Measurements from ENCODE around the gene LANCL1.

Gene LANCL1, protein sequence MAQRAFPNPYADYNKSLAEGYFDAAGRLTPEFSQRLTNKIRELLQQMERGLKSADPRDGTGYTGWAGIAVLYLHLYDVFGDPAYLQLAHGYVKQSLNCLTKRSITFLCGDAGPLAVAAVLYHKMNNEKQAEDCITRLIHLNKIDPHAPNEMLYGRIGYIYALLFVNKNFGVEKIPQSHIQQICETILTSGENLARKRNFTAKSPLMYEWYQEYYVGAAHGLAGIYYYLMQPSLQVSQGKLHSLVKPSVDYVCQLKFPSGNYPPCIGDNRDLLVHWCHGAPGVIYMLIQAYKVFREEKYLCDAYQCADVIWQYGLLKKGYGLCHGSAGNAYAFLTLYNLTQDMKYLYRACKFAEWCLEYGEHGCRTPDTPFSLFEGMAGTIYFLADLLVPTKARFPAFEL

DNA sequence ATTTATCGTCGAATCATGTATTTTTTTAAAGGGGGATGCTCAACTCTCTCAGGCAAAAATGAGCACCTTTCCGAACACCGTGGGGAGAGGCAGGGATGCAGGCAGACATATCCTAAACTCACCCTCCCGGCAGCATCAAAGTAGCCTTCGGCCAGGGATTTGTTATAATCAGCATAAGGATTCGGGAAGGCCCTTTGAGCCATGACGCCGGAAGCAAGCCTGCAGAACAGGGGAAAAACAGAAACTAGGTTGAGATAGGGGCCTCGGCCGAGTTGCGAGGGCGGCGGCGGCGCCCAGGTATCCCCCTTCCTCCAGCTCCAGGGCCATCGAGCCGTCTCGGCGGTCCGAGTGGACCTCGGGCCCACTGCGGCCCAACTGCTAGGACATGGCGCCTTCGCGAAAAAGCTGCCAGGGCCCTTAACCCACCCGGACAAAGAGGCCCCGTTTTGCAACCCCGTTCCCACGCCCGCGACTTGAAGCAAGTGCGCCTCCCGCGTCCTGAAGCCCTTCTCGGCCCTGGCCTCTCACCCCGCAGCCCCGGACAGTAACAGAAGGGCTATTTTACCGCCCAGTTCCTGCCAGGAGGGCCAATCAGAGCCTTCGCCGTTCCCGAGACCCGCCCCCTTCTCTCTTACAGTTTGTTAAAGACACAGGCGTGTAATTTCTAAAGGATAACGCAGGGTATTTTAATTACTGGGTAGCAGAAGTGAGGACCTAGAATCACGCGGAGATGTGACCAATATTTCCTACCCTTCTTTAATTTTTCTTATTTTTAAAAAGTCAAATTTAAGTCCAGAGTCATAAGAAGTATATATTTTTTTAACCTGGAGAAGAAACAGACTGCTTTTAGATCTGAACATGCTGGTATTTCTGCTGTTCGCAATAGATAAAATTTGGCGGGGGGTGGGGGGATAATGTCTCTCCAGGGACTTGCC, at the start of gene LANCL1:
LANCL1 (minus strand) TSS at position 566 of the 935 bp plus-strand sequence; CDS start at position 203, 363 bp downstream.
- Histone ChIP-seq H4K20me1 (no peaks in the 10 kb centered on the region), H3K9ac (peak within 1 kb of the TSS; percentile 93), H3K36me3 (peaks cover 26% of the 10 kb centered on the region), H3K4me1 (peaks cover 29% of the 10 kb centered on the region), H3K27me3 (no peaks in the 10 kb centered on the region), H3K4me2 (peak within 1 kb of the TSS; percentile 78), H3K4me3 (peak within 1 kb of the TSS; percentile 85), H3K27ac (peak within 1 kb of the TSS; percentile 92), H3K9me3 (no peaks in the 10 kb centered on the region)
- TF ChIP-seq Cebpa-rat (IDR thresholded peaks at IDR 0.05), result no peak

DNA sequence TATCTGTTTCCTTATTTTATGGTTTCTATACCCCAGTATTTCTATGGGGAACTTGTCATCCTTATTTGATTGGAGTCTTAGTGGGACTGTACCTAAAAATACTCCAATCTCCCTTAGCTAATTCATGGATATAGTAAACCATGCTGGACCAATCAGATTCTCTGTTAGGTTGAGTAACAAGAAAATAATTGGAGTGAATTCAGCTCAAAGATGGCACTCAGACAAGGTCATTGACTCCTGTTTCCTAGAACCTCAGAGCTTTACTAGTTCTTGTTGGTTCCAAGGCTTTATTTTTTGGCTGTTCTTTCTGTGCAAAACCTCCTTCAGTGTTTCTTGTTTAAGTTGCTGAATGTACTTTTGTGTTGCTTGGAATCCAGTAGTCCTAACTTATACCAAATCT, 48.0 kb upstream of the LANCL1 start:
- TF ChIP-seq Cebpa-rat (IDR thresholded peaks at IDR 0.05), result no peak
- no peaks in the 10 kb centered on the region for H3K27me3 ChIP-seq
- no peaks in the 10 kb centered on the region for H3K9me3 ChIP-seq
- no peak overlapping the region for H3K4me2 ChIP-seq
- no peak overlapping the region for H3K4me3 ChIP-seq
- H4K20me1 ChIP-seq, result no peaks in the 10 kb centered on the region
- no peaks in the 10 kb centered on the region for H3K36me3 ChIP-seq
- H3K9ac ChIP-seq, result no peak overlapping the region
- no peak overlapping the region for H3K27ac ChIP-seq
- H3K4me1 ChIP-seq, result no peaks in the 10 kb centered on the region

DNA sequence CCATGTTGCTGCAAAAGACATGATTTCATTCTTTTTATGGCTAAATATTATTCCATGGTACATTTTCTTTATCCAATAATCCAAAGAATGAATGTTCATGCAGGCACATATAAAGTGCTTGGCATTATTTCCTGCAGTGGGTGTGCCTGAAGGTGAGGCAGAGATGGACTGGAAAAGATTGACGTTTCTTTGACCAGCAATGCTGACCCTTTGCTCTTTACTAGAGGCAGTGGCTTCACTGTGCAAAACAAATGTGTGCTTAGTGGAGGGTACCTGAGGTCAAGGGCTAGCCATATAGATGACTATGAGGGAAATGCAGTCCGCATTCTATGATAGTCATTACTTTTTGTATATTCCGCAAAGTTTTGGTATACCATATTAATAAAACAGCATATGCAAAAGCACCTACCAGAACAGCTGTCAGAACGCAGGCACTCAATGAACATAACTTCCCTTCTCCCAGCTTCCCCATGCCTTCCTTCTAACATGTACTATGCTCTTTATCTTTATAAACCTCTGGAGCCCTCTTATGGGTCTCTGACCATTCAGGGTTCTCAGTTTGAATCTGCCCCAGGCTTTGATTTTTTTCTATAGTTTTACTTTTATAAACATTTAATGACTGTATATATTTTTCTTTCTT, 47.2 kb upstream of the LANCL1 start:
- no peak for TF ChIP-seq Cebpa-rat (IDR thresholded peaks at IDR 0.05)
- Histone ChIP-seq H3K9ac (no peak overlapping the region), H3K27me3 (no peaks in the 10 kb centered on the region), H3K4me1 (no peaks in the 10 kb centered on the region), H4K20me1 (no peaks in the 10 kb centered on the region), H3K4me2 (no peak overlapping the region), H3K4me3 (no peak overlapping the region), H3K27ac (no peak overlapping the region), H3K9me3 (no peaks in the 10 kb centered on the region), H3K36me3 (no peaks in the 10 kb centered on the region)

DNA sequence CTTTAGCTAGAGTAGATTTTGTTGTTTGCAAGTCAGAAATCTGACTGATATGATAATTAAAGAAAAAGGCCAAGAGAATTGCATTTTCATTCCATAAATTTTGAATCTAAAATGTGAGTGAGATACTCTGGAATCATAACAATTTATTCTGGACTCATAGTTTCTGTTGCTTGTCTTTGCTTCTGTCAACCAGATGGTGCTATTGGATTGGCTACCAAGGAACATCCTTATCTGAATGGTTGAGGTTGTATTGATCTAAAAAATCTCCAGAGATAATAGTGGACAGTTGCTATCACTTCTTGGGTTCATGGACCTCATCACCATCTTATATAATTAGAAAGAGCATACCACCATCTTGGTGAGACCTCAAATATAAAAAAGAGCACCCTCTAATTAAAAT, 45.8 kb upstream of the LANCL1 start:
- no peaks in the 10 kb centered on the region for H3K4me1 ChIP-seq
- no peaks in the 10 kb centered on the region for H4K20me1 ChIP-seq
- H3K27ac ChIP-seq, result no peak overlapping the region
- TF ChIP-seq Cebpa-rat (IDR thresholded peaks at IDR 0.05), result no peak
- no peaks in the 10 kb centered on the region for H3K27me3 ChIP-seq
- no peaks in the 10 kb centered on the region for H3K9me3 ChIP-seq
- no peaks in the 10 kb centered on the region for H3K36me3 ChIP-seq
- no peak overlapping the region for H3K4me2 ChIP-seq
- H3K4me3 ChIP-seq, result no peak overlapping the region
- H3K9ac ChIP-seq, result no peak overlapping the region

DNA sequence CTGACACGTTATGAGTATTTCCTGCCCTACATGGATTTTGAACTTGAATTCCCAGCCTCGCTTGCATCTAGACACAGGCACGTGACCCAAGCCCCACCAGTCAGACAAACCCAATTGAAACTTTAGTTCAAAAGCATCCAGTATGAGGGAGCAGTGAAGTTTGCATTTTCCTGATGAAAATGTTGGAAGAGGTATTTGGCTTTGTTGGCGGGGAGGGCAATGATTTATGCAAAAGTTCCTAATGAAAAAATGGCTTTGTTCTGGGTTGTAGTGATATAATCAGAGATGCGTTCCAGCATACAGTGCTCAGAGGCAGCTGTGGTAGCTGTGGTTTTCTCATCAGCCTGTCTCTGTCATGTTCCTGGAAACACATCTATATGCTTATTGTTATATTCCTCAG, 43.0 kb upstream of the LANCL1 start:
- H3K4me3 ChIP-seq, result no peak overlapping the region

DNA sequence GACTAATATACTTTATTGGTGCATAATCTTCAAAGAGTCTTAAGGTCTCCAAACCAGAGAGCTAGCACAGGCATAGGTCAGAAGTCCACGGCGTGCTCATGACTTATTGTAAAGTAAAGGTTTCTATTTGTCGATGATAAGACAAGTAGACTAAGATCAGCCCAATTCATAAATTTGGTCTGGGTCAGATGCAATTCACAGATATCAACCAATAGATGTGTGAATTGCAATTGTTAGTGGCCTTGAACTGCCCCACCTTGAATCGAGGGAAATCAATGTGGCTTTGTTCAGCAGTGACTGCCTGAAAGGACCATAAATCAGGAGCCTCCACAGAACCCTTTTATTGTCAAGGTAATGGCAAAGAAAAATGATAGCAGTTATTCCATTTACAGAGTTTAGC, 40.7 kb upstream of the LANCL1 start:
- no peaks in the 10 kb centered on the region for H3K27me3 ChIP-seq
- H3K4me3 ChIP-seq, result no peak overlapping the region
- H3K4me1 ChIP-seq, result no peaks in the 10 kb centered on the region
- H4K20me1 ChIP-seq, result no peaks in the 10 kb centered on the region
- no peak overlapping the region for H3K27ac ChIP-seq
- H3K9me3 ChIP-seq, result 0 out of 2 replicates have a peak, but pooled peaks cover 3% of the 10 kb centered on the region
- no peak overlapping the region for H3K4me2 ChIP-seq
- no peak for TF ChIP-seq Cebpa-rat (IDR thresholded peaks at IDR 0.05)
- H3K9ac ChIP-seq, result no peak overlapping the region
- no peaks in the 10 kb centered on the region for H3K36me3 ChIP-seq

More for the DNA sequence above, 43.0 kb upstream of the LANCL1 start:
- TF ChIP-seq Cebpa-rat (IDR thresholded peaks at IDR 0.05), result no peak
- Histone ChIP-seq H3K27me3 (no peaks in the 10 kb centered on the region), H3K9ac (no peak overlapping the region), H3K36me3 (no peaks in the 10 kb centered on the region), H3K27ac (no peak overlapping the region), H3K9me3 (no peaks in the 10 kb centered on the region), H3K4me2 (no peak overlapping the region), H3K4me1 (no peaks in the 10 kb centered on the region), H4K20me1 (no peaks in the 10 kb centered on the region)

DNA sequence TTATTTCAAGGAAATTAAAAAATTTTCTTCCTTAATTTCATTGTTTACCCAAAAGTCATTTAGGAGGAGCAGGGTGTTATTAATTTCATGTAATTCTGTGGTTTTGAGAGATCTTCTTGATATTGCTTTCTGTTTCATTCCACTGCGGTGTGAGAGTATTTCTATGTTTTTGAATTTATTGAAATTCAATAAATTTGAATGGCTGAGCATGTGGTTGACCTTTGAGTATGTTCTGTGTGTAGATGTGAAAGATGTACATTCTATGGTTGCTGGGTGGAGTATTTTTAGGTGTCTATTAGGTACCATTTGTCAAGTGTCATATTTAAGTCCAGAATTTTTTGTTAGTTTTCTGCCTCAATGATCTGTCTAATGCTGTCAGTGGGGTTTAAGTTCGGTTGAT, 39.4 kb upstream of the LANCL1 start:
- no peak overlapping the region for H3K9ac ChIP-seq
- no peak overlapping the region for H3K4me3 ChIP-seq
- no peaks in the 10 kb centered on the region for H4K20me1 ChIP-seq
- H3K27ac ChIP-seq, result no peak overlapping the region
- no peak for TF ChIP-seq Cebpa-rat (IDR thresholded peaks at IDR 0.05)
- 0 out of 2 replicates have a peak, but pooled peaks cover 3% of the 10 kb centered on the region for H3K9me3 ChIP-seq
- H3K36me3 ChIP-seq, result no peaks in the 10 kb centered on the region
- H3K27me3 ChIP-seq, result no peaks in the 10 kb centered on the region
- H3K4me2 ChIP-seq, result no peak overlapping the region
- H3K4me1 ChIP-seq, result no peaks in the 10 kb centered on the region

DNA sequence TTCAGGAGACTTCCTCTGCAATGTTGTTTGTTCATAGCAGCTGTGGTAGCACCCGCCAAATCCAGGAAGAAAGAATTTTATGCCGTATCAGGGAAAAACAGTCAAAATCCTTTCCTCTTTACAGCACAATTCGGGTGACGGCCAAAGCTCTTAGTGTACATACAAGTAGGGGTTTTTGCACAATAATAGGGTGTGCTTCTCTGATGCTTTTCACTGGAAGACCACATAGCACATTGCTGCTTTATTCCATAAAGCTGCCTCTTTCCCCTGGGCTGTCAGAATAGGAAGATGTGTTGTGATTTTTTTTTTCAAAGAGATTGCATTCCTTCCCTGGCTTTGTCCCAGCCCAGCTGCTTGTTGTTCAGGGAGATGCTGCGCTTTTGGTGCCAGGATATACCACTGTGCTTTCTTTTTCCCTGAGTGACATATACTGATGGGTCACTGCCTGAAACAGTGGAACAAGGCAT, 27.2 kb upstream of the LANCL1 start:
- Histone ChIP-seq H3K4me1 (no peaks in the 10 kb centered on the region), H3K36me3 (no peaks in the 10 kb centered on the region), H3K9ac (no peak overlapping the region), H3K27me3 (no peaks in the 10 kb centered on the region), H3K9me3 (peaks cover 39% of the 10 kb centered on the region), H4K20me1 (no peaks in the 10 kb centered on the region), H3K4me2 (no peak overlapping the region), H3K27ac (no peak overlapping the region), H3K4me3 (no peak overlapping the region)
- TF ChIP-seq Cebpa-rat (IDR thresholded peaks at IDR 0.05), result no peak

DNA sequence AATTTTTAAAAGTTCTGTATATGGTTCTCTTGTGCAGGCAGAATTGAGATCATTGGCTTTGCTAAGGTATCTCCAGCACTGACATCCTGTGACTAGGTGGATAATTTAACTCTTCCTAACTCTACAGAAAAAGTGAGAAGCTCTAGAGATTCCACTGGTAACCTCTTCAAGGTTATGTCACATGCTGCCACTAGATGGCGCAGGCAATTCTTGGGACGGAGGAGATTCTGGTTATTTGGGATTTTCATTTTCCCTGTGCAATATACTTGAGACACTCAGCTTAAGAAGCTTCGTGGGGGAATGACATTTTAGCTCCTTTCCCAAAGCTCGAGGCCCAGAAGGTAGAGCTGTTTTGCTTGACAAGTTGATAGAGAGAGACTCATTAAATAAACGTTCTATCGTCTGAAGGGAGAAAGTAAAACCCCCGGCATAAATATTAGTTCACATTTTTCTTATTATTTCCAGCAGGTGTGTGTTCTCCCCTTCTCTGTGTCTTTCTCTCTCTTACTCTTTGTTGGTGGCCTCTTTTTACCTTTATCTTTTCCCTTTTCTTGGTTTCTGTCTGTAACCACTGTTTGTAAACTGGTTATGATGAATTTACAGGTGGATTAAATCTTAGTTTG, 26.6 kb upstream of the LANCL1 start:
- H3K4me3 ChIP-seq, result no peak overlapping the region
- H3K27me3 ChIP-seq, result no peaks in the 10 kb centered on the region
- H3K4me1 ChIP-seq, result no peaks in the 10 kb centered on the region
- no peak overlapping the region for H3K27ac ChIP-seq
- no peaks in the 10 kb centered on the region for H4K20me1 ChIP-seq
- TF ChIP-seq Cebpa-rat (IDR thresholded peaks at IDR 0.05), result no peak
- peaks cover 43% of the 10 kb centered on the region for H3K9me3 ChIP-seq
- H3K4me2 ChIP-seq, result peak overlapping the region; percentile 33; the same call in 1 of the 2 replicates
- no peaks in the 10 kb centered on the region for H3K36me3 ChIP-seq
- no peak overlapping the region for H3K9ac ChIP-seq

Measured in BLaER1 (cell line).